Prostate gland (tissue), 2 donors: Measurements from ENCODE around the gene MS4A5. TPM values are rescaled to one million over a fixed set of nuclear protein-coding genes. Genes with fewer than 3 reads are reported as not detected.

Experiments used
- DNase-seq: peaks from one replicate; pipeline ENCODE4 v3.0.0-alpha.2; 2019; ENCODE audit warnings: low spot score
- H3K27ac ChIP-seq, 2 donors: fragments of 200-600 bp; sonication (generic); 2 replicates each; pipeline ENCODE4 v1.5.1; 2017 to 2019
- H3K27me3 ChIP-seq: fragments of 200-600 bp; sonication (generic); replicated peaks from 2 replicates; pipeline ENCODE4 v1.5.1; 2019; ENCODE audit not compliant: insufficient read depth
- H3K36me3 ChIP-seq, 2 donors: fragments of 200-600 bp; sonication (generic); 1 replicate in 1 of 2; 2 replicates in 1 of 2; pipeline versions ENCODE4 v1.5.1 to v1.8.1; 2017 to 2019
- H3K4me1 ChIP-seq: fragments of 200-600 bp; sonication (generic); replicated peaks from 2 replicates; pipeline ENCODE4 v1.5.1; 2019
- H3K4me3 ChIP-seq, 2 donors: fragments of 200-600 bp; sonication (generic); 2 replicates each; pipeline ENCODE4 v1.5.1; 2017 to 2019
- H3K9me3 ChIP-seq: fragments of 200-600 bp; sonication (generic); 2 replicates; pipeline ENCODE4 v1.5.1; 2017
- CTCF ChIP-seq, 4 experiments: fragments of 200-600 bp in 2 of 4; fragments of 450-650 bp in 2 of 4; sonication (generic) in 2 of 4; IDR thresholded peaks; 1 replicate in 3 of 4; 2 replicates in 1 of 4; pipeline ENCODE4 v1.5.1; 2016 to 2019; ENCODE audit warnings: antibody characterized with exemption in 4 of 4, mild to moderate bottlenecking in 2 of 4, moderate library complexity in 2 of 4
- POLR2A ChIP-seq: fragments of 450-650 bp; IDR thresholded peaks from one replicate; pipeline ENCODE4 v1.6.1; 2016; ENCODE audit warnings: antibody characterized with exemption, mild to moderate bottlenecking
- POLR2AphosphoS5 ChIP-seq: sonication (generic); formaldehyde crosslinking; IDR thresholded peaks from one replicate; pipeline ENCODE4 v1.6.1; 2017; ENCODE audit warnings: antibody characterized with exemption
- WGBS: methylation state at CpG from one replicate; pipeline ENCODE4 v1.1.5; 2018; 5-methylcytosine and 5-hydroxymethylcytosine counted together
- intact Hi-C: fragments of 100-400 bp; cut with DNase I; formaldehyde crosslinking; loops from one replicate; pipeline ENCODE4 v1.14.2; 2022
- total RNA-seq, 2 donors: library from RNA; depleted of rRNA; stranded (reverse); fragments of >200 nt; gene quantifications; one replicate each; pipeline ENCODE4 v1.1.0, GENCODE V29; 2016

The MS4A5 gene
- total RNA-seq, 2 donors from 2014 or later: 9.1 TPM; not detected in 1

- intact Hi-C loops: no loop called here
- H3K9me3 ChIP-seq: no peaks in the 10 kb centered on the region
- TF ChIP-seq POLR2AphosphoS5: no peak
- no peak for TF ChIP-seq CTCF (IDR thresholded peaks at IDR 0.05)
- no peak overlapping the region for H3K4me3 ChIP-seq
- H3K27me3 ChIP-seq: no peaks in the 10 kb centered on the region
- DNase-seq: no peak
- WGBS: 76% methylated on average over 2 of the region's 2 CpGs
- H3K27ac ChIP-seq: no peak overlapping the region
- H3K36me3 ChIP-seq: no peaks in the 10 kb centered on the region
- H3K4me1 ChIP-seq: no peaks in the 10 kb centered on the region
These were observed 40.4 kb downstream of the MS4A5 start for GRCh38 chr11:60469723-60470122.

- Histone ChIP-seq H3K4me1 (no peaks in the 10 kb centered on the region), H3K27me3 (no peaks in the 10 kb centered on the region), H3K36me3 (no peaks in the 10 kb centered on the region), H3K4me3 (no peak overlapping the region), H3K9me3 (no peaks in the 10 kb centered on the region), H3K27ac (no peak overlapping the region)
- 64% methylated on average over 6 of the region's 6 CpGs for WGBS
- intact Hi-C loops: no loop called here
- TF ChIP-seq CTCF (IDR thresholded peaks at IDR 0.05) (no peak), POLR2AphosphoS5 (no peak), POLR2A (no peak)
- DNase-seq: no peak
These were observed 47.7 kb downstream of the MS4A5 start for GRCh38 chr11:60477035-60477445.

- WGBS: 53% methylated on average over 2 of the region's 2 CpGs
- TF ChIP-seq POLR2A: no peak
- TF ChIP-seq POLR2AphosphoS5: no peak
- no peak for TF ChIP-seq CTCF (IDR thresholded peaks at IDR 0.05)
- DNase-seq: no peak
- Histone ChIP-seq H3K9me3 (no peaks in the 10 kb centered on the region), H3K27ac (no peak overlapping the region), H3K4me3 (no peak overlapping the region), H3K36me3 (no peaks in the 10 kb centered on the region), H3K27me3 (no peaks in the 10 kb centered on the region), H3K4me1 (no peaks in the 10 kb centered on the region)
- intact Hi-C loops: no loop called here
These were observed 53.0 kb downstream of the MS4A5 start for GRCh38 chr11:60482361-60482760.

GRCh38 chr11:60485987-60486386 is 56.6 kb downstream of the MS4A5 start:
- intact Hi-C loops: no loop called here
- Histone ChIP-seq H3K4me1 (no peaks in the 10 kb centered on the region), H3K9me3 (no peaks in the 10 kb centered on the region), H3K27ac (no peak overlapping the region), H3K36me3 (no peaks in the 10 kb centered on the region), H3K27me3 (no peaks in the 10 kb centered on the region), H3K4me3 (no peak overlapping the region)
- TF ChIP-seq CTCF (IDR thresholded peaks at IDR 0.05) (peak in 3 of 4 experiments; percentile 44 to 49 (median 49)), POLR2AphosphoS5 (no peak)
- 75% methylated on average over 5 of the region's 5 CpGs for WGBS
- DNase-seq: peak; percentile 19

GRCh38 chr11:60492488-60493009 is 63.2 kb downstream of the MS4A5 start, which contains the start of gene MS4A12:
TSS of gene MS4A12 (plus strand) at chr11:60492778. CDS start at chr11:60497319, 4,541 bp downstream.
- Histone ChIP-seq H3K4me1 (no peaks in the 10 kb centered on the region), H3K4me3 (no peak within 1 kb of the TSS), H3K9me3 (no peaks in the 10 kb centered on the region), H3K36me3 (no peaks in the 10 kb centered on the region), H3K27me3 (no peaks in the 10 kb centered on the region), H3K27ac (no peak within 1 kb of the TSS)
- WGBS: 47% methylated on average over 4 of the region's 4 CpGs
- no peak for DNase-seq
- intact Hi-C loops: no loop called here
- TF ChIP-seq POLR2AphosphoS5 (peak; percentile 42), CTCF (IDR thresholded peaks at IDR 0.05) (no peak)
